Calu3 (cell line): ENCODE results near the gene BCAS3. TPM values are rescaled to one million over a fixed set of nuclear protein-coding genes. Genes with fewer than 3 reads are reported as not detected.

Experiments
- BruUV-seq: library from RNA; stranded (reverse); fragments of 400-500 nt; replicated peaks from 2 replicates; lab custom pipeline; 2021; lab: Mats Ljungman, UMichigan
- CTCF ChIA-PET: fragments of 300-600 bp; sonication (Branson Sonifier 250); formaldehyde crosslinking; loops from one replicate; lab custom pipeline; 2022; ENCODE audit warnings: antibody characterized with exemption; lab: Charles Lee
- DNase-seq: peaks from one replicate; pipeline ENCODE4 v3.0.0; 2022
- H3K27ac Mint-ChIP-seq: one replicate; pipeline ENCODE4 v1.8.0; 2022; ENCODE audit warnings: mixed read lengths; ENCODE audit not compliant: unreplicated experiment
- H3K27me3 Mint-ChIP-seq: one replicate; pipeline ENCODE4 v1.8.0; 2022; ENCODE audit warnings: mixed read lengths; ENCODE audit not compliant: unreplicated experiment
- H3K36me3 Mint-ChIP-seq: one replicate; pipeline ENCODE4 v1.8.0; 2022; ENCODE audit warnings: mild to moderate bottlenecking, moderate library complexity, mixed read lengths; ENCODE audit not compliant: insufficient read depth, unreplicated experiment
- H3K4me1 Mint-ChIP-seq: one replicate; pipeline ENCODE4 v1.8.0; 2022; ENCODE audit warnings: mild to moderate bottlenecking, low read depth, mixed read lengths; ENCODE audit not compliant: unreplicated experiment
- H3K4me3 Mint-ChIP-seq: one replicate; pipeline ENCODE4 v1.8.0; 2022; ENCODE audit warnings: mild to moderate bottlenecking, low read depth, moderate library complexity, mixed read lengths; ENCODE audit not compliant: unreplicated experiment
- H3K9me3 Mint-ChIP-seq: one replicate; pipeline ENCODE4 v1.8.0; 2022; ENCODE audit warnings: low read depth, mixed read lengths; ENCODE audit not compliant: unreplicated experiment
- CTCF ChIP-seq: fragments of 200-600 bp; IDR thresholded peaks from one replicate; pipeline ENCODE4 v1.8.0; 2022; ENCODE audit warnings: antibody characterized with exemption; ENCODE audit not compliant: unreplicated experiment
- intact Hi-C: fragments of 100-400 bp; cut with micrococcal nuclease; formaldehyde crosslinking; loops from one replicate; pipeline ENCODE4 v1.10.0; 2022; ENCODE audit not compliant: unreplicated experiment
- total RNA-seq: library from RNA; stranded (reverse); gene quantifications from 2 replicates; pipeline ENCODE4 v1.2.3, GENCODE V29; 2022

Gene BCAS3
- total RNA-seq, 1 experiment from 2014 or later: 10.9 TPM

GRCh38 chr17:61185385-61185784 lies 507.7 kb downstream of the BCAS3 start:
- Mint-ChIP-seq H3K27ac (no peak overlapping the region), H3K36me3 (no peaks in the 10 kb centered on the region), H3K4me3 (no peak overlapping the region), H3K27me3 (no peaks in the 10 kb centered on the region), H3K9me3 (peaks cover 2% of the 10 kb centered on the region), H3K4me1 (no peaks in the 10 kb centered on the region)
- intact Hi-C loops: no loop called here
- no TSS peak for BruUV-seq
- no peak for TF ChIP-seq CTCF
- DNase-seq: no peak
- CTCF ChIA-PET: no interaction called here

GRCh38 chr17:61187038-61187437 lies 509.4 kb downstream of the BCAS3 start:
- no peak for TF ChIP-seq CTCF

GRCh38 chr17:61188081-61188480 lies 510.4 kb downstream of the BCAS3 start:
- CTCF ChIA-PET: no interaction called here
- no peaks in the 10 kb centered on the region for H3K36me3 Mint-ChIP-seq
- H3K4me1 Mint-ChIP-seq: no peaks in the 10 kb centered on the region
- DNase-seq: no peak
- intact Hi-C loops: no loop called here
- H3K9me3 Mint-ChIP-seq: peaks cover 2% of the 10 kb centered on the region
- H3K4me3 Mint-ChIP-seq: no peak overlapping the region
- no TSS peak for BruUV-seq
- no peak for TF ChIP-seq CTCF
- H3K27ac Mint-ChIP-seq: no peak overlapping the region
- H3K27me3 Mint-ChIP-seq: no peaks in the 10 kb centered on the region

More at GRCh38 chr17:61187038-61187437, 509.4 kb downstream of the BCAS3 start:
- no peak overlapping the region for H3K4me3 Mint-ChIP-seq
- H3K27me3 Mint-ChIP-seq: no peaks in the 10 kb centered on the region
- no peaks in the 10 kb centered on the region for H3K36me3 Mint-ChIP-seq
- no TSS peak for BruUV-seq
- intact Hi-C loops: no loop called here
- peaks cover 2% of the 10 kb centered on the region for H3K9me3 Mint-ChIP-seq
- CTCF ChIA-PET: interaction anchor here (0.6 kb wide), 1 partner anchor 866 kb away, joined by 4 read pairs; no protein-coding TSS in a partner anchor
- DNase-seq: no peak
- H3K4me1 Mint-ChIP-seq: no peaks in the 10 kb centered on the region
- no peak overlapping the region for H3K27ac Mint-ChIP-seq

GRCh38 chr17:61189968-61190367 lies 512.3 kb downstream of the BCAS3 start:
- CTCF ChIA-PET: interaction anchor here (0.6 kb wide), 1 partner anchor 289 kb away, joined by 3 read pairs; no protein-coding TSS in a partner anchor
- BruUV-seq: no TSS peak
- Mint-ChIP-seq H3K4me1 (no peaks in the 10 kb centered on the region), H3K36me3 (no peaks in the 10 kb centered on the region), H3K27me3 (no peaks in the 10 kb centered on the region), H3K9me3 (peaks cover 2% of the 10 kb centered on the region), H3K27ac (no peak overlapping the region), H3K4me3 (no peak overlapping the region)
- intact Hi-C loops: no loop called here
- no peak for DNase-seq
- TF ChIP-seq CTCF: no peak
